Transverse colon (tissue), 4 donors: ENCODE measurements around the gene HBG1.

Experiments
- CTCF ChIP-seq, 5 experiments: fragments of 200-600 bp in 3 of 5; fragments of 450-650 bp in 2 of 5; sonication (generic) in 3 of 5; IDR thresholded peaks; 1 replicate in 2 of 5; 2 replicates in 3 of 5; pipeline ENCODE4 v1.5.1; 2016 to 2017; ENCODE audit warnings: antibody characterized with exemption in 5 of 5, inconsistent platforms in 3 of 5, mild to moderate bottlenecking in 2 of 5, moderate library complexity in 1 of 5
- EP300 ChIP-seq: sonication (generic); formaldehyde crosslinking; IDR thresholded peaks from one replicate; pipeline ENCODE4 v1.6.1; 2017; ENCODE audit warnings: antibody characterized with exemption, low read depth
- POLR2A ChIP-seq: fragments of 450-650 bp; IDR thresholded peaks from one replicate; pipeline ENCODE4 v1.6.1; 2016; ENCODE audit warnings: antibody characterized with exemption, mild to moderate bottlenecking, moderate library complexity
- POLR2AphosphoS5 ChIP-seq, 3 donors: sonication (generic); formaldehyde crosslinking; IDR thresholded peaks; one replicate each; pipeline ENCODE4 v1.6.1; 2016; ENCODE audit warnings: antibody characterized with exemption in 3 of 3

GRCh38 chr11:5283086-5283485, 33.4 kb upstream of the HBG1 start:
- TF ChIP-seq CTCF (IDR thresholded peaks at IDR 0.05) = no peak
- TF ChIP-seq POLR2A = no peak
- no peak for TF ChIP-seq POLR2AphosphoS5 (IDR thresholded peaks at IDR 0.05)
- no peak for TF ChIP-seq EP300
